Activated CD8-positive, alpha-beta memory T cell treated with anti-CD3 and anti-CD28 coated beads for 24 hours (primary cell): ENCODE measurements around the gene GBP1.
"Not testable (repeated sequence)": the region's sequence is repeated elsewhere in the genome, so short reads cannot be mapped to it uniquely, and the experiment has no call there.

Experiments used
- DNase-seq: peaks from one replicate; pipeline ENCODE4 v3.0.0-alpha.2; 2020

The GBP1 gene

GRCh38 chr1:89051300-89051954 is 13.6 kb downstream of the GBP1 start:
- no peak for DNase-seq

GRCh38 chr1:89050649-89051033 is 14.4 kb downstream of the GBP1 start:
- DNase-seq, result no peak

GRCh38 chr1:89049901-89050648 is 14.9 kb downstream of the GBP1 start:
- not testable (repeated sequence) for DNase-seq

- DNase-seq, result not testable (repeated sequence)
Observed at GRCh38 chr1:89049187-89049586, 15.8 kb downstream of the GBP1 start.

GRCh38 chr1:89047734-89048133 is 17.3 kb downstream of the GBP1 start:
- DNase-seq, result no peak

- DNase-seq, result not testable (repeated sequence)
Observed at GRCh38 chr1:89046318-89047183, 18.5 kb downstream of the GBP1 start.

- no peak for DNase-seq
Observed at GRCh38 chr1:89044970-89045721, 19.9 kb downstream of the GBP1 start.

- DNase-seq, result no peak
Observed at GRCh38 chr1:89043940-89044339, 21.1 kb downstream of the GBP1 start.

- DNase-seq, result no peak
Observed at GRCh38 chr1:89042491-89042890, 22.5 kb downstream of the GBP1 start.

- no peak for DNase-seq
Observed at GRCh38 chr1:89041721-89042120, 23.3 kb downstream of the GBP1 start.

GRCh38 chr1:89041119-89041641 is 23.8 kb downstream of the GBP1 start:
- DNase-seq, result no peak

- DNase-seq, result no peak
Observed at GRCh38 chr1:89040315-89040626, 24.7 kb downstream of the GBP1 start.

GRCh38 chr1:89037186-89037585 is 27.8 kb downstream of the GBP1 start:
- no peak for DNase-seq

- DNase-seq, result no peak
Observed at GRCh38 chr1:89035080-89035479, 29.9 kb downstream of the GBP1 start.

- not testable (repeated sequence) for DNase-seq
Observed at GRCh38 chr1:89034004-89034403, 31.0 kb downstream of the GBP1 start.

GRCh38 chr1:89029051-89029450 is 36.0 kb downstream of the GBP1 start:
- DNase-seq, result not testable (repeated sequence)

GRCh38 chr1:89025928-89026327 is 39.1 kb downstream of the GBP1 start:
- no peak for DNase-seq

GRCh38 chr1:89023026-89023425 is 42.0 kb downstream of the GBP1 start:
- DNase-seq, result no peak

- no peak for DNase-seq
Observed at GRCh38 chr1:89022167-89022959, 42.6 kb downstream of the GBP1 start, which contains the start of gene GBP3. Gene GBP3, minus strand, starts transcription at chr1:89022866. Its CDS starts 2,145 bp downstream, at chr1:89020721.

- not testable (repeated sequence) for DNase-seq
Observed at GRCh38 chr1:89018318-89018717, 46.7 kb downstream of the GBP1 start.

GRCh38 chr1:89008511-89008910 is 56.5 kb downstream of the GBP1 start:
- DNase-seq, result no peak
